ENCODE data around the gene AK8. TPM values are rescaled to one million over a fixed set of nuclear protein-coding genes. Genes with fewer than 3 reads are reported as not detected.

The AK8 gene
- total RNA-seq (2022; extraction: Qiagen RNA extraction; ENCODE audit: low read depth) = 0.80 to 1.4 TPM (median 0.90 TPM) in 5 replicates

GRCh38 chr9:132877824-132878694 lies at the start of gene AK8:
Gene AK8, minus strand, starts transcription at chr9:132878284. Its CDS starts 29 bp downstream, at chr9:132878255.

GRCh38 chr9:132878695-132879456 lies 792 bp upstream of the AK8 start, which contains the start of gene SPACA9:
Gene SPACA9, plus strand, starts transcription at chr9:132878898. Its CDS starts 5,050 bp downstream, at chr9:132883948.

Other genes with a start within 250 kb of the AK8 start
- 25.8 to 29.0 TPM (median 26.4 TPM) in 5 replicates for gene DDX31, start 208.3 kb downstream of the AK8 start, total RNA-seq (2022; extraction: Qiagen RNA extraction; ENCODE audit: low read depth)
- gene GTF3C4, start 207.8 kb downstream of the AK8 start, total RNA-seq (2022; extraction: Qiagen RNA extraction; ENCODE audit: low read depth) = 14.7 to 20.2 TPM (median 19.7 TPM) in 5 replicates
- gene SPACA9, start 614 bp upstream of the AK8 start, total RNA-seq (2022; extraction: Qiagen RNA extraction; ENCODE audit: low read depth) = 3.1 to 5.4 TPM (median 4.8 TPM) in 5 replicates
- gene TSC1, start 66.3 kb upstream of the AK8 start, total RNA-seq (2022; extraction: Qiagen RNA extraction; ENCODE audit: low read depth) = 14.7 to 17.0 TPM (median 15.4 TPM) in 5 replicates
- not detected in 5 replicates for gene GFI1B, start 100.4 kb upstream of the AK8 start, total RNA-seq (2022; extraction: Qiagen RNA extraction; ENCODE audit: low read depth)
- gene GTF3C5, start 152.7 kb upstream of the AK8 start, total RNA-seq (2022; extraction: Qiagen RNA extraction; ENCODE audit: low read depth) = 57.2 to 74.7 TPM (median 68.8 TPM) in 5 replicates
- gene CEL, start 183.7 kb upstream of the AK8 start, total RNA-seq (2022; extraction: Qiagen RNA extraction; ENCODE audit: low read depth) = 0.31 to 0.74 TPM (median 0.66 TPM) in 5 replicates
- gene RALGDS, start 243.0 kb upstream of the AK8 start, total RNA-seq (2022; extraction: Qiagen RNA extraction; ENCODE audit: low read depth) = 21.6 to 30.1 TPM (median 27.6 TPM) in 5 replicates